CD4-positive, alpha-beta T cell treated with Interleukin-12 subunit alpha and Interleukin-12 subunit beta, for 1 hour (primary cell): ENCODE data around the gene INHBB.

Experiments
- DNase-seq: peaks from one replicate; pipeline ENCODE4 v3.0.0-alpha.2; 2020

The INHBB gene

GRCh38 chr2:120343433-120344105 is 2.4 kb upstream of the INHBB start:
- peak; percentile 42 for DNase-seq

- DNase-seq: no peak
Observed at GRCh38 chr2:120344214-120344975, 1.5 kb upstream of the INHBB start.

- no peak for DNase-seq
Observed at GRCh38 chr2:120344976-120345581, 857 bp upstream of the INHBB start.

GRCh38 chr2:120345608-120346007 is 328 bp upstream of the INHBB start:
- no peak for DNase-seq

- no peak for DNase-seq
Observed at GRCh38 chr2:120346667-120347358, 877 bp downstream of the INHBB start.

GRCh38 chr2:120347396-120348060 is 1.6 kb downstream of the INHBB start:
- DNase-seq: no peak

GRCh38 chr2:120348134-120348736 is 2.3 kb downstream of the INHBB start:
- no peak for DNase-seq

- no peak for DNase-seq
Observed at GRCh38 chr2:120348737-120349439, 3.0 kb downstream of the INHBB start.

- no peak for DNase-seq
Observed at GRCh38 chr2:120349440-120349921, 3.5 kb downstream of the INHBB start.

GRCh38 chr2:120350080-120350479 is 4.1 kb downstream of the INHBB start:
- no peak for DNase-seq

GRCh38 chr2:120350801-120351320 is 4.9 kb downstream of the INHBB start:
- DNase-seq: no peak

GRCh38 chr2:120352696-120353590 is 7.0 kb downstream of the INHBB start:
- DNase-seq: no peak

GRCh38 chr2:120353591-120353898 is 7.6 kb downstream of the INHBB start:
- no peak for DNase-seq

GRCh38 chr2:120353931-120354330 is 8.0 kb downstream of the INHBB start:
- DNase-seq: no peak

GRCh38 chr2:120354467-120354866 is 8.5 kb downstream of the INHBB start:
- DNase-seq: no peak

- DNase-seq: no peak
Observed at GRCh38 chr2:120354935-120355779, 9.2 kb downstream of the INHBB start.

GRCh38 chr2:120355780-120356266 is 9.9 kb downstream of the INHBB start:
- no peak for DNase-seq

GRCh38 chr2:120357768-120358167 is 11.8 kb downstream of the INHBB start:
- no peak for DNase-seq

- no peak for DNase-seq
Observed at GRCh38 chr2:120358734-120359465, 13.0 kb downstream of the INHBB start.
